Esophagus squamous epithelium (tissue), 4 donors: ENCODE results near the gene DESI2.
"Not testable (repeated sequence)": the region's sequence is repeated elsewhere in the genome, so short reads cannot be mapped to it uniquely, and the experiment has no call there.

Experiments used
- CTCF ChIP-seq, 6 experiments: fragments of 450-650 bp in 4 of 6; fragments of 200-600 bp in 2 of 6; sonication (generic) in 2 of 6; IDR thresholded peaks; one replicate each; pipeline ENCODE4 v1.5.1; 2016 to 2019; ENCODE audit warnings: antibody characterized with exemption in 6 of 6, mild to moderate bottlenecking in 4 of 6, moderate library complexity in 4 of 6
- POLR2A ChIP-seq, 4 donors: fragments of 450-650 bp; IDR thresholded peaks; one replicate each; pipeline ENCODE4 v1.6.1; 2017; ENCODE audit warnings: antibody characterized with exemption in 4 of 4, mild to moderate bottlenecking in 4 of 4, moderate library complexity in 3 of 4

GRCh38 chr1:244682087-244682486 is 29.2 kb downstream of the DESI2 start:
- TF ChIP-seq CTCF, POLR2A (IDR thresholded peaks at IDR 0.05): not testable (repeated sequence)
